Neural cell (in vitro differentiated cells): ENCODE data around the gene RAET1G.

Experiments
- CTCF ChIP-seq: fragments of 450-650 bp; IDR thresholded peaks from 2 replicates; pipeline ENCODE4 v1.5.1; 2014; ENCODE audit warnings: antibody characterized with exemption, mild to moderate bottlenecking, moderate library complexity; ENCODE audit not compliant: poor library complexity, severe bottlenecking
- EP300 ChIP-seq: fragments of 450-650 bp; conservative IDR thresholded peaks from 2 replicates; pipeline ENCODE4 v1.6.1; 2014; ENCODE audit warnings: antibody characterized with exemption, mild to moderate bottlenecking, moderate library complexity; ENCODE audit not compliant: poor library complexity, severe bottlenecking
- EZH2 ChIP-seq: fragments of 200-600, 300-800 bp; shearing (Covaris generic), sonication (generic); IDR thresholded peaks from 2 replicates; pipeline ENCODE4 v1.6.1; 2014; ENCODE audit warnings: antibody characterized with exemption, low read length, borderline replicate concordance, mild to moderate bottlenecking; ENCODE audit not compliant: insufficient read depth, poor library complexity, severe bottlenecking
- MXI1 ChIP-seq: fragments of 450-650 bp; conservative IDR thresholded peaks from 2 replicates; pipeline ENCODE4 v1.6.1; 2014; ENCODE audit warnings: antibody characterized with exemption, mild to moderate bottlenecking; ENCODE audit not compliant: poor library complexity, severe bottlenecking
- POLR2AphosphoS5 ChIP-seq: IDR thresholded peaks from 2 replicates; pipeline ENCODE4 v1.6.1; 2012
- RAD21 ChIP-seq: fragments of 450-650 bp; conservative IDR thresholded peaks from 2 replicates; pipeline ENCODE4 v1.6.1; 2014; ENCODE audit warnings: antibody characterized with exemption, mild to moderate bottlenecking, moderate library complexity
- SMC3 ChIP-seq: fragments of 450-650 bp; conservative IDR thresholded peaks from 2 replicates; pipeline ENCODE4 v1.6.1; 2014; ENCODE audit warnings: antibody characterized with exemption, mild to moderate bottlenecking, moderate library complexity; ENCODE audit not compliant: poor library complexity
- TAF1 ChIP-seq: IDR thresholded peaks from 2 replicates; pipeline ENCODE4 v1.6.1; 2012; ENCODE audit warnings: low read depth

GRCh38 chr6:149891259-149891658 lies 31.7 kb downstream of the RAET1G start:
- no peak for TF ChIP-seq MXI1
- no peak for TF ChIP-seq CTCF
- TF ChIP-seq EZH2 = no peak
- TF ChIP-seq RAD21 = no peak
- TF ChIP-seq POLR2AphosphoS5 = no peak
- TF ChIP-seq TAF1 = no peak
- no peak for TF ChIP-seq EP300
- TF ChIP-seq SMC3 = no peak
